H1 (cell line): ENCODE data around the gene TRIM50. TPM values are rescaled to one million over a fixed set of nuclear protein-coding genes. Genes with fewer than 3 reads are reported as not detected.
A peak's percentile ranks its signal among the peaks of the same experiment; 100 is the strongest.

Experiments
- CTCF ChIA-PET: fragments of 300-600 bp; sonication (Branson Sonifier 250); formaldehyde crosslinking; loops from one replicate; lab custom pipeline; 2021; ENCODE audit not compliant: partially characterized antibody; lab: Charles Lee
- POLR2A ChIA-PET: fragments of 300-600 bp; sonication (Branson Sonifier 250); formaldehyde crosslinking; loops from one replicate; lab custom pipeline; 2021; ENCODE audit warnings: inconsistent platforms; ENCODE audit not compliant: partially characterized antibody; lab: Charles Lee
- DNase-seq, 2 experiments: peaks; one replicate each; pipeline versions ENCODE4 v3.0.0 to v3.0.0-alpha.2; 2010 to 2022; ENCODE audit warnings: low spot score in 2 of 2, low read depth in 1 of 2, mixed read lengths in 1 of 2
- FAIRE-seq: peaks from 2 replicates; lab custom pipeline; 2011; peaks lifted over from hg19 to GRCh38; lab: Jason Lieb, UNC
- H2AFZ ChIP-seq: 2 replicates; pipeline ENCODE4 v1.8.1; 2012; ENCODE audit warnings: low read length, inconsistent platforms
- H2AK5ac ChIP-seq: 2 replicates; pipeline ENCODE4 v1.6.1; 2013; ENCODE audit warnings: low read depth, low read length
- H2BK120ac ChIP-seq: replicated peaks from 2 replicates; pipeline ENCODE3; 2013; ENCODE audit warnings: low read depth, low read length, inconsistent platforms
- H2BK12ac ChIP-seq: 2 replicates; pipeline ENCODE4 v1.6.1; 2013; ENCODE audit warnings: low read depth, low read length
- H2BK15ac ChIP-seq: 2 replicates; pipeline ENCODE4 v1.6.1; 2013; ENCODE audit warnings: low read length
- H2BK20ac ChIP-seq: 2 replicates; pipeline ENCODE4 v1.6.1; 2013; ENCODE audit warnings: low read length
- H2BK5ac ChIP-seq: 2 replicates; pipeline ENCODE4 v1.6.1; 2013; ENCODE audit warnings: low read depth, low read length
- H3K14ac ChIP-seq: 2 replicates; pipeline ENCODE4 v1.6.1; 2013; ENCODE audit warnings: inconsistent platforms; ENCODE audit not compliant: insufficient read length
- H3K18ac ChIP-seq: 2 replicates; pipeline ENCODE4 v1.6.1; 2013; ENCODE audit warnings: low read length; ENCODE audit errors: extremely low read depth
- H3K23ac ChIP-seq: 2 replicates; pipeline ENCODE4 v1.6.1; 2013; ENCODE audit warnings: inconsistent platforms; ENCODE audit not compliant: insufficient read length
- H3K23me2 ChIP-seq: 2 replicates; pipeline ENCODE4 v1.6.1; 2013; ENCODE audit warnings: low read depth, low read length
- H3K27ac ChIP-seq: 2 replicates; pipeline ENCODE4 v1.6.1; 2011; ENCODE audit warnings: low read depth, low read length, inconsistent platforms
- H3K27me3 ChIP-seq, 4 experiments: replicated peaks in 1 of 4; 1 replicate in 1 of 4; 2 replicates in 3 of 4; pipeline versions ENCODE4 v1.6.1 to v1.8.1; 2011 to 2013; ENCODE audit warnings: low read length in 3 of 4, mild to moderate bottlenecking in 3 of 4, inconsistent platforms in 2 of 4, mixed read lengths in 2 of 4, moderate library complexity in 1 of 4; ENCODE audit not compliant: control insufficient read depth in 3 of 4, insufficient read depth in 3 of 4; ENCODE audit errors: extremely low read depth in 1 of 4
- H3K36me3 ChIP-seq, 4 experiments: 2 replicates each; pipeline versions ENCODE4 v1.6.1 to v1.8.1; 2011 to 2013; ENCODE audit warnings: mild to moderate bottlenecking in 4 of 4, low read length in 3 of 4, moderate library complexity in 2 of 4, control low read depth in 1 of 4, inconsistent platforms in 1 of 4; ENCODE audit not compliant: insufficient read depth in 4 of 4, control insufficient read depth in 2 of 4
- H3K4ac ChIP-seq: replicated peaks from 2 replicates; pipeline ENCODE3; 2013; ENCODE audit warnings: low read length, low read depth, mixed read lengths, inconsistent platforms; ENCODE audit not compliant: insufficient read length
- H3K4me1 ChIP-seq, 4 experiments: replicated peaks in 1 of 4; 1 replicate in 1 of 4; 2 replicates in 3 of 4; pipeline versions ENCODE4 v1.6.1 to v1.8.1; 2011 to 2013; ENCODE audit warnings: low read length in 3 of 4, inconsistent platforms in 2 of 4, mixed read lengths in 1 of 4; ENCODE audit not compliant: insufficient read depth in 4 of 4, control insufficient read depth in 3 of 4
- H3K4me2 ChIP-seq, 2 experiments: 2 replicates each; pipeline versions ENCODE4 v1.6.1 to v1.8.1; 2011 to 2013; ENCODE audit warnings: low read depth in 2 of 2, low read length in 2 of 2, control low read depth in 1 of 2, inconsistent platforms in 1 of 2, mild to moderate bottlenecking in 1 of 2; ENCODE audit not compliant: insufficient read depth in 1 of 2
- H3K4me3 ChIP-seq, 4 experiments: fragments of 200-600, 300-600 bp in 1 of 4; sonication (generic), shearing (Covaris generic), sonication (Bioruptor Twin) in 1 of 4; 2 replicates each; pipeline versions ENCODE4 v1.5.1 to v1.8.1; 2011 to 2016; ENCODE audit warnings: low read length in 4 of 4, low read depth in 3 of 4, control low read depth in 2 of 4, inconsistent platforms in 2 of 4, mild to moderate bottlenecking in 2 of 4, mixed read lengths in 1 of 4, moderate library complexity in 1 of 4; ENCODE audit not compliant: insufficient read depth in 2 of 4; ENCODE audit errors: extremely low read depth in 1 of 4
- H3K56ac ChIP-seq: replicated peaks from 2 replicates; pipeline ENCODE3; 2013; ENCODE audit warnings: low read depth, mild to moderate bottlenecking, mixed read lengths, low read length, inconsistent platforms; ENCODE audit not compliant: insufficient read length
- H3K79me1 ChIP-seq: 2 replicates; pipeline ENCODE4 v1.6.1; 2013; ENCODE audit warnings: low read depth, low read length, control low read depth
- H3K79me2 ChIP-seq, 2 experiments: 2 replicates each; pipeline versions ENCODE4 v1.6.1 to v1.8.1; 2012 to 2013; ENCODE audit warnings: low read length in 2 of 2, mild to moderate bottlenecking in 2 of 2, inconsistent platforms in 1 of 2; ENCODE audit not compliant: insufficient read depth in 2 of 2, control insufficient read depth in 1 of 2
- H3K9ac ChIP-seq, 4 experiments: replicated peaks in 1 of 4; 1 replicate in 1 of 4; 2 replicates in 3 of 4; pipeline versions ENCODE4 v1.6.1 to v1.8.1; 2011 to 2013; ENCODE audit warnings: low read depth in 3 of 4, low read length in 3 of 4, control low read depth in 2 of 4, mild to moderate bottlenecking in 2 of 4, moderate library complexity in 2 of 4, inconsistent platforms in 1 of 4; ENCODE audit errors: extremely low read depth in 1 of 4
- H3K9me3 ChIP-seq, 2 experiments: 2 replicates each; pipeline versions ENCODE4 v1.6.1 to v1.8.1; 2012 to 2013; ENCODE audit warnings: mild to moderate bottlenecking in 2 of 2, moderate library complexity in 2 of 2, control low read depth in 1 of 2, inconsistent platforms in 1 of 2, low read depth in 1 of 2, low read length in 1 of 2, mixed read lengths in 1 of 2; ENCODE audit not compliant: insufficient read depth in 2 of 2
- H4K20me1 ChIP-seq, 2 experiments: replicated peaks in 1 of 2; 2 replicates each; pipeline versions ENCODE3 to v1.8.1; 2011 to 2013; ENCODE audit warnings: inconsistent platforms in 2 of 2, low read length in 2 of 2, mild to moderate bottlenecking in 1 of 2; ENCODE audit not compliant: insufficient read depth in 2 of 2, control insufficient read depth in 1 of 2
- H4K5ac ChIP-seq: 2 replicates; pipeline ENCODE4 v1.6.1; 2013; ENCODE audit warnings: low read length, low read depth, mixed read lengths, inconsistent platforms; ENCODE audit not compliant: insufficient read length
- H4K8ac ChIP-seq: 2 replicates; pipeline ENCODE4 v1.8.0; 2013; ENCODE audit warnings: mild to moderate bottlenecking, moderate library complexity, low read length, inconsistent platforms; ENCODE audit not compliant: insufficient read depth; ENCODE audit errors: extremely low read depth
- H4K91ac ChIP-seq: replicated peaks from 2 replicates; pipeline ENCODE3; 2013; ENCODE audit warnings: low read length, mixed read lengths, inconsistent platforms; ENCODE audit not compliant: insufficient read length
- ATF3 ChIP-seq: IDR thresholded peaks from 2 replicates; pipeline ENCODE4 v1.6.1; 2011; ENCODE audit warnings: low read depth, mild to moderate bottlenecking, low read length; ENCODE audit not compliant: insufficient read depth
- CREB1 ChIP-seq: IDR thresholded peaks from 2 replicates; pipeline ENCODE4 v1.6.1; 2012; ENCODE audit warnings: inconsistent platforms
- GTF2F1 ChIP-seq: IDR thresholded peaks from 2 replicates; pipeline ENCODE4 v1.6.1; 2012; ENCODE audit warnings: low read depth, low read length, improper control_type of control experiment, borderline replicate concordance
- PHF8 ChIP-seq: fragments of 200-600 bp; sonication (generic); conservative IDR thresholded peaks from 2 replicates; pipeline ENCODE4 v1.7.1; 2012; ENCODE audit warnings: low read depth, mild to moderate bottlenecking, inconsistent platforms, low read length, moderate library complexity
- POLR2AphosphoS5 ChIP-seq: IDR thresholded peaks from 2 replicates; pipeline ENCODE4 v1.6.1; 2011; ENCODE audit warnings: low read depth, low read length
- SAP30 ChIP-seq: fragments of 300-600 bp; sonication (generic); IDR thresholded peaks from 2 replicates; pipeline ENCODE4 v1.7.1; 2012; ENCODE audit warnings: low read length, moderate library complexity, mild to moderate bottlenecking, inconsistent platforms; ENCODE audit not compliant: insufficient read depth, insufficient replicate concordance
- SP1 ChIP-seq: IDR thresholded peaks from 2 replicates; pipeline ENCODE4 v1.6.1; 2011; ENCODE audit warnings: low read depth, low read length
- SP2 ChIP-seq: IDR thresholded peaks from 2 replicates; pipeline ENCODE4 v1.6.1; 2012; ENCODE audit warnings: mild to moderate bottlenecking, low read length, inconsistent platforms
- SUZ12 ChIP-seq: fragments of 200-600 bp; sonication (generic); IDR thresholded peaks from 2 replicates; pipeline ENCODE4 v1.6.1; 2012; ENCODE audit warnings: mild to moderate bottlenecking, inconsistent platforms, low read length, moderate library complexity, mixed read lengths
- TAF1 ChIP-seq: IDR thresholded peaks from 2 replicates; pipeline ENCODE4 v1.6.1; 2011; ENCODE audit warnings: mild to moderate bottlenecking, low read depth, low read length
- YY1 ChIP-seq: IDR thresholded peaks from 2 replicates; pipeline ENCODE4 v1.6.1; 2011; ENCODE audit warnings: low read depth, mild to moderate bottlenecking, low read length
- whole genome bisulfite sequencing, 2 experiments: shearing (Covaris generic) in 1 of 2; methylation state at CpG; one replicate each; pipeline versions ENCODE4 v1.1.6 to v1.1.7; 2013 to 2015; ENCODE audit warnings: low lambda C conversion rate in 2 of 2, mixed read lengths in 2 of 2, inconsistent platforms in 1 of 2, low coverage in 1 of 2, missing lambda C conversion rate in 1 of 2; ENCODE audit not compliant: insufficient replicate concordance in 2 of 2, insufficient coverage in 1 of 2, insufficient read length in 1 of 2; ENCODE audit errors: extremely low coverage in 1 of 2, missing lambda C conversion rate in 1 of 2; 5-methylcytosine and 5-hydroxymethylcytosine counted together
- polyA plus RNA-seq, 7 experiments: library from polyadenylated mRNA; depleted of rRNA in 3 of 7; stranded (reverse) in 5 of 7; unstranded in 2 of 7; fragments of >200 nt in 5 of 7; fragments of 200-250 nt in 2 of 7; gene quantifications; 1 replicate in 5 of 7; 2 replicates in 1 of 7; 4 replicates in 1 of 7; pipeline versions ENCODE4 v1.2.1 to v1.2.3, GENCODE V29; 2011 to 2013; ENCODE audit warnings: missing spikeins in 2 of 7, mixed read lengths in 2 of 7
- total RNA-seq: library from RNA; stranded (reverse); fragmentation: NEBNext Ultra II Directional; extraction: Animal tissue kit (Norgen Biotek cat#: 25700); gene quantifications from 2 replicates; pipeline ENCODE4 v1.2.1, GENCODE V29; 2021
- TF ChIP-seq, protein P1 (sequence below): IDR thresholded peaks from 2 replicates; pipeline ENCODE4 v1.6.1; 2012; ENCODE audit warnings: inconsistent platforms

TRIM50 gene
- total and polyA plus RNA-seq, 2 of the 8 experiments (the other 6 are each of a cell fraction or from before 2014, with no cell fraction given) = 0.12 TPM; not detected in 1

DNA sequence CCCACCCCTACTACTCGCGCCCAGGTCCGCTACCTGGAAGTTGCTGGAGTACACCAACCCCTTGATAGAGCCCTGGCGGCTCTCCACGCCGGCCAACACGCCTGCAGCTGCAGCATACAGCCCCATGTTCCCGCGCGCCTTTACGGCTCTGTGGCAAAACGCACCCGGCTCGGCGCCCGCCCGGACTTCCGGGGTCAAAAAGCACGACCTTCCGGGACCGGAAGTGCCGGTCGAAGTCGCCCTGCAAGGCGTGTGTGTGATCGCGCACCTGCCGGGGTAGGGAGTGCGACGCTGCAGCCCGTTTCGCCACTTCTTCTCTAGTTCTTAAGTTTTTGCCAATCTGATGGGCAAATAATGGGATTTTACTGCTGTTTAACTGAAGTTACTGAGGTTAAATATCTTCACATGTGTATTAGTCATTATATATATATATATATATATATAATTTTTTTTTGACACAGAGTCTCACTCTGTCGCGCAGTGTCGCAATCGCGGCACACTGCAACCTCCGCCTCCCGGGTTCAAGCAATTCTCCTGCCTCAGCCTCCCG, 19.1 kb downstream of the TRIM50 start, which contains the start of gene NSUN5:
TSS of gene NSUN5 (minus strand) at position 162 of the 550 bp plus-strand sequence. CDS start at position 126, 36 bp downstream.
- Histone ChIP-seq H3K4me2 (peak within 1 kb of the TSS; percentile 69 to 71), H3K56ac (no peak within 1 kb of the TSS), H4K91ac (no peak within 1 kb of the TSS), H2AK5ac (0 out of 2 replicates have a peak within 1 kb of the TSS, but pooled peaks have one; percentile 6), H3K9ac (peak within 1 kb of the TSS in 3 of 4 experiments; percentile 59 to 63 (median 60); a peak in 5 of 7 replicates), H2BK15ac (no peak within 1 kb of the TSS), H2BK120ac (no peak within 1 kb of the TSS), H3K79me2 (peaks cover 3 to 21% of the 10 kb centered on the region in 2 experiments; a peak in 3 of 4 replicates), H3K4me3 (peak within 1 kb of the TSS; percentile 59 to 81 (median 72)), H2AFZ (no peak within 1 kb of the TSS), H3K27ac (no peak within 1 kb of the TSS), H3K36me3 (peaks cover 4 to 25% (median 15%) of the 10 kb centered on the region in 4 experiments; a peak in 7 of 8 replicates), H2BK5ac (0 out of 2 replicates have a peak within 1 kb of the TSS, but pooled peaks have one; percentile 75), H4K5ac (peak within 1 kb of the TSS; percentile 62), H3K23me2 (peaks cover 7% of the 10 kb centered on the region; the same call in 1 of the 2 replicates), H4K20me1 (peaks cover 0 to 2% of the 10 kb centered on the region in 2 experiments), H3K79me1 (peaks cover 2% of the 10 kb centered on the region; the same call in 1 of the 2 replicates), H3K27me3 (no peaks in the 10 kb centered on the region; a peak in 1 of 7 replicates), H3K4ac (no peak within 1 kb of the TSS), H2BK12ac (no peak within 1 kb of the TSS), H3K4me1 (no peaks in the 10 kb centered on the region; a peak in 2 of 7 replicates), H4K8ac (peak within 1 kb of the TSS; percentile 57), H3K23ac (no peak within 1 kb of the TSS), H3K18ac (no peak within 1 kb of the TSS; the same call in none of the 2 replicates), H3K9me3 (no peaks in the 10 kb centered on the region), H3K14ac (no peak within 1 kb of the TSS), H2BK20ac (no peak within 1 kb of the TSS)
- peak; percentile 62 to 86 for DNase-seq
- POLR2A ChIA-PET = interaction anchor here (0.9 to 1.6 kb wide), 4 partner anchors 22 to 173 kb away, joined by 3 to 4 read pairs (median 3); no protein-coding TSS in a partner anchor
- CTCF ChIA-PET = interaction anchor here (1.0 to 1.9 kb wide), 3 partner anchors 32 to 143 kb away, joined by 3 to 4 read pairs (median 4); no protein-coding TSS in a partner anchor
- no peak for FAIRE-seq
- WGBS, 2 experiments = 21% methylated on average over 40 of the region's 40 CpGs; no CpG with 5 or more reads in 1 of the 2 experiments
- no peak for TF ChIP-seq ATF3
- no peak for TF ChIP-seq SAP30
- TF ChIP-seq GTF2F1 = peak; percentile 82
- TF ChIP-seq POLR2AphosphoS5 = peak; percentile 75
- no peak for TF ChIP-seq SP1
- TF ChIP-seq SP2 = no peak
- peak; percentile 58; the same call in 1 of the 2 replicates for TF ChIP-seq CREB1
- TF ChIP-seq, protein P1, sequence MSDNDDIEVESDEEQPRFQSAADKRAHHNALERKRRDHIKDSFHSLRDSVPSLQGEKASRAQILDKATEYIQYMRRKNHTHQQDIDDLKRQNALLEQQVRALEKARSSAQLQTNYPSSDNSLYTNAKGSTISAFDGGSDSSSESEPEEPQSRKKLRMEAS = peak; percentile 100
- TF ChIP-seq SUZ12 = no peak
- TF ChIP-seq YY1 = 0 out of 2 replicates have a peak, but pooled peaks have one; percentile 36
- peak; percentile 81 for TF ChIP-seq PHF8
- peak; percentile 63; the same call in 1 of the 2 replicates for TF ChIP-seq TAF1
